ENCODE data around the gene DDAH1. TPM values are rescaled to one million over a fixed set of nuclear protein-coding genes. Genes with fewer than 3 reads are reported as not detected.

DDAH1 gene
- total and polyA plus RNA-seq, 2 experiments from 2014 or later: 29.4 to 41.7 TPM

DNA sequence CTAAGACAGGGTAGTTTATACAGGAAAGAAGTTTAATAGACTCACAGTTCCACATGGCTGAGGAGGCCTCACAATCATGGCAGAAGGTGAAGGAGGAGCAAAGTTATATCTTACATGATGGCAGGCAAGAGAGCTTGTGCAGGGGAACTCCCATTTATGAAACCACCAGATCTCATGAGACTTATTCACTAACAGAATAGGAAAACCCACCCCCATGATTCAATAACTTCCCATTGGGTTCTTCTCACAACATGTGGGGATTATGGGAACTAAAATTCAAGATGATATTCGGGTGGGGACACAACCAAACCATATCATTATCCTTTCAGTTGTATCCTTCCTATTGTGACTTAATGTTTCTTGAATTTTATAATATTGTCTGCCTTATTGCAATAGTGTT lies 13.4 kb upstream of the DDAH1 start (continued):
- TF ChIP-seq REST (IDR thresholded peaks at IDR 0.05; ENCODE audit: unreplicated experiment): no peak
- no peak for TF ChIP-seq JUNB (IDR thresholded peaks at IDR 0.05; ENCODE audit: unreplicated experiment)
- no peak for TF ChIP-seq CREB1 (CRISPR knock-in tag; IDR thresholded peaks at IDR 0.05; ENCODE audit: low read depth)
- TF ChIP-seq, protein P1, sequence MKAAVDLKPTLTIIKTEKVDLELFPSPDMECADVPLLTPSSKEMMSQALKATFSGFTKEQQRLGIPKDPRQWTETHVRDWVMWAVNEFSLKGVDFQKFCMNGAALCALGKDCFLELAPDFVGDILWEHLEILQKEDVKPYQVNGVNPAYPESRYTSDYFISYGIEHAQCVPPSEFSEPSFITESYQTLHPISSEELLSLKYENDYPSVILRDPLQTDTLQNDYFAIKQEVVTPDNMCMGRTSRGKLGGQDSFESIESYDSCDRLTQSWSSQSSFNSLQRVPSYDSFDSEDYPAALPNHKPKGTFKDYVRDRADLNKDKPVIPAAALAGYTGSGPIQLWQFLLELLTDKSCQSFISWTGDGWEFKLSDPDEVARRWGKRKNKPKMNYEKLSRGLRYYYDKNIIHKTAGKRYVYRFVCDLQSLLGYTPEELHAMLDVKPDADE (IDR thresholded peaks at IDR 0.05): no peak
- TF ChIP-seq EZH2phosphoT487 (IDR thresholded peaks at IDR 0.05; ENCODE audit: unreplicated experiment): no peak
- TF ChIP-seq NANOG (IDR thresholded peaks at IDR 0.05; ENCODE audit: borderline replicate concordance): no peak

GRCh38 chr1:85475055-85475454 lies 10.1 kb upstream of the DDAH1 start:
- Histone ChIP-seq H3K4me3 (no peak overlapping the region), H3K27me3 (ENCODE audit: insufficient read depth) (no peaks in the 10 kb centered on the region), H3K4me1 (ENCODE audit: insufficient read depth) (no peaks in the 10 kb centered on the region), H3K9me2 (ENCODE audit: insufficient read depth) (no peaks in the 10 kb centered on the region; the same call in 1 of the 2 replicates), H3K79me2 (replicated peaks; ENCODE audit: insufficient read depth) (no peaks in the 10 kb centered on the region), H3K36me3 (ENCODE audit: insufficient read depth) (no peaks in the 10 kb centered on the region), H3F3A (replicated peaks; ENCODE audit: low read depth) (no peaks in the 10 kb centered on the region), H3K27ac (ENCODE audit: low read depth) (no peak overlapping the region), H3K4me2 (no peak overlapping the region), H2AFZ (no peak overlapping the region), H4K20me1 (replicated peaks; ENCODE audit: insufficient read depth) (no peaks in the 10 kb centered on the region)
- no peak overlapping the region for H3K4me3 Mint-ChIP-seq
- ATAC-seq (no peak), DNase-seq (ENCODE audit: low spot score) (no peak)
- H3K9me3 Mint-ChIP-seq: no peaks in the 10 kb centered on the region
- H3K4me1 Mint-ChIP-seq: peaks cover 8% of the 10 kb centered on the region; the same call in 2 of the 3 replicates
- H3K27ac Mint-ChIP-seq: no peak overlapping the region
- H3K27me3 Mint-ChIP-seq (ENCODE audit: insufficient read depth, low read depth, poor library complexity): peaks cover 4% of the 10 kb centered on the region
- no peaks in the 10 kb centered on the region for H3K36me3 Mint-ChIP-seq (ENCODE audit: low read depth)
- TF ChIP-seq JUNB (IDR thresholded peaks at IDR 0.05; ENCODE audit: unreplicated experiment) (no peak), ZNF114 (CRISPR knock-in tag; IDR thresholded peaks at IDR 0.05) (no peak), REST (IDR thresholded peaks at IDR 0.05; ENCODE audit: unreplicated experiment) (no peak), EZH2phosphoT487 (IDR thresholded peaks at IDR 0.05; ENCODE audit: unreplicated experiment) (no peak), EZH2 (IDR thresholded peaks at IDR 0.05; ENCODE audit: low read depth, unreplicated experiment) (no peak), ZNF331 (CRISPR knock-in tag; IDR thresholded peaks at IDR 0.05; ENCODE audit: low read depth) (no peak), NANOG (IDR thresholded peaks at IDR 0.05; ENCODE audit: borderline replicate concordance) (no peak), POLR2AphosphoS5 (IDR thresholded peaks at IDR 0.05; ENCODE audit: low read depth) (no peak), CREB1 (CRISPR knock-in tag; IDR thresholded peaks at IDR 0.05; ENCODE audit: low read depth) (no peak), STAT1 (IDR thresholded peaks at IDR 0.05; ENCODE audit: unreplicated experiment) (no peak)
- TF ChIP-seq, protein P1 (IDR thresholded peaks at IDR 0.05): no peak
- TF ChIP-seq, protein P2, sequence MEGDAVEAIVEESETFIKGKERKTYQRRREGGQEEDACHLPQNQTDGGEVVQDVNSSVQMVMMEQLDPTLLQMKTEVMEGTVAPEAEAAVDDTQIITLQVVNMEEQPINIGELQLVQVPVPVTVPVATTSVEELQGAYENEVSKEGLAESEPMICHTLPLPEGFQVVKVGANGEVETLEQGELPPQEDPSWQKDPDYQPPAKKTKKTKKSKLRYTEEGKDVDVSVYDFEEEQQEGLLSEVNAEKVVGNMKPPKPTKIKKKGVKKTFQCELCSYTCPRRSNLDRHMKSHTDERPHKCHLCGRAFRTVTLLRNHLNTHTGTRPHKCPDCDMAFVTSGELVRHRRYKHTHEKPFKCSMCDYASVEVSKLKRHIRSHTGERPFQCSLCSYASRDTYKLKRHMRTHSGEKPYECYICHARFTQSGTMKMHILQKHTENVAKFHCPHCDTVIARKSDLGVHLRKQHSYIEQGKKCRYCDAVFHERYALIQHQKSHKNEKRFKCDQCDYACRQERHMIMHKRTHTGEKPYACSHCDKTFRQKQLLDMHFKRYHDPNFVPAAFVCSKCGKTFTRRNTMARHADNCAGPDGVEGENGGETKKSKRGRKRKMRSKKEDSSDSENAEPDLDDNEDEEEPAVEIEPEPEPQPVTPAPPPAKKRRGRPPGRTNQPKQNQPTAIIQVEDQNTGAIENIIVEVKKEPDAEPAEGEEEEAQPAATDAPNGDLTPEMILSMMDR (conservative IDR thresholded peaks at IDR 0.05; ENCODE audit: low read depth in 2 of 2): no peak

All from GM23338 (cell line).